ENCODE measurements around the gene SLC7A7.
A peak's percentile ranks its signal among the peaks of the same experiment; 100 is the strongest.
"Not testable (repeated sequence)": the region's sequence is repeated elsewhere in the genome, so short reads cannot be mapped to it uniquely, and the experiment has no call there.

The SLC7A7 gene

DNA sequence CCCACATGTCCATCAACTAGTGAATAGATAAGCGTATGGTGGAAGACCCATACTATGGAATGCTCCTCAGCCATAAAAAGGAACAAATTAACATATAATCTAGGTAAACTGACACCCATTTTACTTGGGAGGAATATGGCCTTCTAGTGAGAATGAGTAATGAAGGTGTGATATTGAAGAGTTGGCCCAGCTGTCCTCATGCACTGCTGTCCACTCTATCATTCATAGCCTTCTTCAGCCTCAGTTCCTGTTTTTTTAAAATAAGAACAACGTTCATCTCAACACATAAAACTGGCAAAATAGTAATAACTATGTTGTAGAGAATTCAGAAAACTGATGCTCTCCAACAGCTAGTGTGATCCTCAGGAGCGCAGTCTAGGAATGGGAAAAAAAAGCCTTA lies 75.2 kb downstream of the SLC7A7 start:
- in situ Hi-C loops (cut with MboI; ENCODE audit: low sequenced_read_pairs, unreplicated experiment): no loop called here
- DNase-seq (ENCODE audit: low spot score): no peak
- TF ChIP-seq, protein P1, sequence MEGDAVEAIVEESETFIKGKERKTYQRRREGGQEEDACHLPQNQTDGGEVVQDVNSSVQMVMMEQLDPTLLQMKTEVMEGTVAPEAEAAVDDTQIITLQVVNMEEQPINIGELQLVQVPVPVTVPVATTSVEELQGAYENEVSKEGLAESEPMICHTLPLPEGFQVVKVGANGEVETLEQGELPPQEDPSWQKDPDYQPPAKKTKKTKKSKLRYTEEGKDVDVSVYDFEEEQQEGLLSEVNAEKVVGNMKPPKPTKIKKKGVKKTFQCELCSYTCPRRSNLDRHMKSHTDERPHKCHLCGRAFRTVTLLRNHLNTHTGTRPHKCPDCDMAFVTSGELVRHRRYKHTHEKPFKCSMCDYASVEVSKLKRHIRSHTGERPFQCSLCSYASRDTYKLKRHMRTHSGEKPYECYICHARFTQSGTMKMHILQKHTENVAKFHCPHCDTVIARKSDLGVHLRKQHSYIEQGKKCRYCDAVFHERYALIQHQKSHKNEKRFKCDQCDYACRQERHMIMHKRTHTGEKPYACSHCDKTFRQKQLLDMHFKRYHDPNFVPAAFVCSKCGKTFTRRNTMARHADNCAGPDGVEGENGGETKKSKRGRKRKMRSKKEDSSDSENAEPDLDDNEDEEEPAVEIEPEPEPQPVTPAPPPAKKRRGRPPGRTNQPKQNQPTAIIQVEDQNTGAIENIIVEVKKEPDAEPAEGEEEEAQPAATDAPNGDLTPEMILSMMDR (IDR thresholded peaks at IDR 0.05; ENCODE audit: borderline replicate concordance, control extremely low read depth, extremely low read depth, insufficient read depth, missing control alignments): no peak

DNA sequence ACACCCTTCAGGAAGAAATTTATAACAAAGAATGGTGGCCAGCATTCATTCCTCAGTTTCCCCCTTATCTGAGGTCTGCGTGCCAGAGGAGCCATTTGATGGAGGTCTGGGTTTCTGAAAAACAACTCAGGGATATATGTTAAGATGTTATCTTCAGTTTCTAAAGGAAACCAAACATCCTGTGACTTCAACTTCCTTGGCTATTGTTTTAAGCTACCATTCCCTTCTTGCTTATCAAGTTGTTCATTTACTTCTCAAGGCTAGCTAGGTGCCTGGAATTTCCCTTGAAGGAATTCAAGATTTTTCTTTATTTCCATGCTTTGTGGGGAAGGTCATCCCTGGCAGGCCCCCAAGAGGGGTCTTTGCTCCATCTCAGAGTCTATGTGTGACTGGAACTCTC lies 75.8 kb downstream of the SLC7A7 start:
- in situ Hi-C loops (cut with MboI; ENCODE audit: low sequenced_read_pairs, unreplicated experiment): no loop called here
- no peak for DNase-seq (ENCODE audit: low spot score)
- TF ChIP-seq, protein P1 (IDR thresholded peaks at IDR 0.05; ENCODE audit: borderline replicate concordance, control extremely low read depth, extremely low read depth, insufficient read depth, missing control alignments): no peak

DNA sequence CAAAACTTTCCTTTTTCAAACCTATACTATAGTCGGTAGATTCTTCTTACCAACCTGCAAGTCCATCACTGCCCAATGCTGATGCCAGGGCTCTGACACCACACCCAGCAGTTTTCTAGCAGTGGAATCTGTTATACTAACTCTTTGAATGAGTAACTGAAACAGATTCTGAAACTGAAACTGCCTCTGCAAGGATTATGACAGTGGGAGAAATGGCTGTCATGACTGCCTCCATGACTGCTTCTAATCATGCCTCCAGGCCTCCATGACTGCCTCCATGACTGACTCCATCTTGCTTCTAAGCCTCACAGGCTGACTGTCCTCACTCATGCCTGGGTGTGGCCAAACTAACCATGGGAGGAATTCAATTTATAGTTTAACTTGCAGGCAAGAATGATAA lies 78.2 kb downstream of the SLC7A7 start:
- DNase-seq (ENCODE audit: low spot score): peak; percentile 78
- TF ChIP-seq, protein P1 (IDR thresholded peaks at IDR 0.05; ENCODE audit: borderline replicate concordance, control extremely low read depth, extremely low read depth, insufficient read depth, missing control alignments): no peak
- in situ Hi-C loops (cut with MboI; ENCODE audit: low sequenced_read_pairs, unreplicated experiment): no loop called here

DNA sequence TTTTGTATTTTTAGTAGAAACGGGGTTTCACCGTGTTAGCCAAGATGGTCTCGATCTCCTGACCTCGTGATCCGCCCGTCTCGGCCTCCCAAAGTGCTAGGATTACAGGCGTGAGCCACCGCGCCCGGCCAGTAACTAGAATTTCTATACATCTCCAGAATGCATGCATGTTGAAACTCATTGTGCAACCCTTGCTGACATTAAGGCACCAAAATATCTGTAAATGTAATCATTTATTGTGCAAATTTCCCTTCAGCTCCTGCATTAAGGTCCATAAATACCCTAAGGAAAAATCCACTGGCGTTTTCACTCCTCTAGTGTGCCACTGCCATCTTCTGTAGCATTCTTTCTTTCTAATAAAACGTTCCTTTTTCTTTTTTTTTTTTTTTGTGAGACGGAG lies 78.9 kb downstream of the SLC7A7 start:
- in situ Hi-C loops (cut with MboI; ENCODE audit: low sequenced_read_pairs, unreplicated experiment); DNase-seq (ENCODE audit: low spot score): not testable (repeated sequence)

DNA sequence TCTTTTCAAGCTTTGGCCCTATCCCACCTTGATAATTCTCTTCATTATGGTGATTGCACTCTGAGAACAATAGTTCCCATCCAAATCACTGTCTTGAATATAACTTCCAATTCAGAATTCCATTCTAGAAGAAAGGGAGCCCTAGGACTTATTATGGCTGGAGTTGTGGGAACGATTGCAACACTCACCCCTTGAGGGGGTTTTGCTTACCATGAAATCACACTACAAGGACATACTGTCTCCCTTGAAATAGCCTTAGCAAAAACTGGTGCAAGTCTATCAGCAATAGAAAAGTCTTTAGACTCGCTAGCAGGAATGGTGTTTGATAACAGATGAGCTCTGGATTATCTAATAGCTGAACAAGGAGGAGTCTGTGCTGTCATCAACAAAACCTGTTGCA lies 80.1 kb downstream of the SLC7A7 start:
- TF ChIP-seq, protein P1 (IDR thresholded peaks at IDR 0.05; ENCODE audit: borderline replicate concordance, control extremely low read depth, extremely low read depth, insufficient read depth, missing control alignments): no peak
- in situ Hi-C loops (cut with MboI; ENCODE audit: low sequenced_read_pairs, unreplicated experiment): no loop called here
- DNase-seq (ENCODE audit: low spot score): no peak

DNA sequence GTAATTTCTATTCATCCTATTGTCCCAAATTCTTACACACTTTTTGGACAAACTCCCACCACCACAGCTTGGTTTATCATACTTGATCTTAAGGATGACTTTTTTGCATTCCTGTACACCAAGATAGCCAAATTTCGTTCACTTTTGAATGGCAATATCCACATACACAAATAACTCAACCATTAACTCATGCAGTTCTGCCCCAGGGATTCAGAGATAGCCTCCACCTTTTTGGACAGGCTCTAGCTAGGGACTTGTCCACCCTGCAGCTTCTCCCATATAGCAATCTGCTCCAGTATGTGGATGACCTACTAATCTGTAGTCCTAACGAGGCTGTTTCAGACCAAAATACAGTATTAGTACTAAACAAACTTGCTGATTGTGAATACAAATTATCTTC lies 81.4 kb downstream of the SLC7A7 start:
- DNase-seq (ENCODE audit: low spot score): no peak
- in situ Hi-C loops (cut with MboI; ENCODE audit: low sequenced_read_pairs, unreplicated experiment): no loop called here
- TF ChIP-seq, protein P1 (IDR thresholded peaks at IDR 0.05; ENCODE audit: borderline replicate concordance, control extremely low read depth, extremely low read depth, insufficient read depth, missing control alignments): no peak

DNA sequence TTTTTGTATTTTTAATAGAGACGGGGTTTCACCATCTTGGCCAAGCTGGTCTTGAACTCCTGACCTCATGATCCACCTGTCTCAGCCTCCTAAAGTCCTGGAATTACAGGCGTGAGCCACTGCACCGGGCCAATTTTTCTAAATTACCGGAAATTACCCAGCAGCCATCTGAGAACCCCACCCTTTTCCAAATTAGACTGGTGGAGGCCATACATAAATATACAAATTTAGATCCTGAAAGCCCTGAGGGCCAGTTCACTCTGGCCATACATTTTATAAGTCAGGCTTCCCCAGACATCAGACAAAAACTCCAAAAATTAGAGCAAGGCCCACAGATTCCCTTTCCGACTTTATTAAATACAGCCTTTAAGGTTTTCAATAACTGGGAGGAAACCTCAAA lies 83.2 kb downstream of the SLC7A7 start:
- DNase-seq (ENCODE audit: low spot score); in situ Hi-C loops (cut with MboI; ENCODE audit: low sequenced_read_pairs, unreplicated experiment): not testable (repeated sequence)

DNA sequence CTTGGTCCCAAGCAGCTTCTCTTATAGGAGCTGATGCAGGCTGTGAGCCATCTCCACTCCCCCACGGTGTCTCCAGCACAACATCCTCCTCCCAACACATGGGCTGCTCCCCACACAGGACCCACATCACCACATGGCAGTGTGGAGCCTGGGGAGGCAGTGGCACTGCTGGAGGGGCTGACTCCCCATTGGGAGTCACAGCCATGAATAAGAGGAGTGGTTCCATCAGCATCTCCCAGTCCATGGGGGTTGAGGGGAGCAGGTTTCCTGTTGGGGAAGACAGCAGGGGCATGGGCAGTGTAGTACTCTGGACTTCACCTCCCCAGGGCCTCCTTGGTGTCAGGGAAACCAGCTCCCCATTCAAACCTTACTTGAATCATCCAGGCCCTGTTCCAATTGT lies 89.2 kb downstream of the SLC7A7 start:
- TF ChIP-seq, protein P1 (IDR thresholded peaks at IDR 0.05; ENCODE audit: borderline replicate concordance, control extremely low read depth, extremely low read depth, insufficient read depth, missing control alignments): no peak
- in situ Hi-C loops (cut with MboI; ENCODE audit: low sequenced_read_pairs, unreplicated experiment): no loop called here
- DNase-seq (ENCODE audit: low spot score): no peak

DNA sequence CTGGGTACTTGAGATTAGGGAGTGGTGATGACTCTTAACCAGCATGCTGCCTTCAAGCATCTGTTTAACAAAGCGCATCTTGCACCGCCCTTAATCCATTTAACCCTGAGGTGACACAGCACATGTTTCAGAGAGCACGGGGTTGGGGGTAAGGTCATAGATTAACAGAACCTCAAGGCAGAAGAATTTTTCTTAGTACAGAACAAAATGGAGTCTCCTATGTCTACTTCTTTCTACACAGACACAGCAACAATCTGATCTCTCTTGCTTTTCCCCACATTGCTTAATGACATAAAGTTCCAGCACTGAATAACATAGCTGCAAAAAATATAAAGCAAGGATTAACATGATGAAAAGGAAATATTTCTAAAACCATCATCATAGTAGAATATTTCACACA lies 89.9 kb downstream of the SLC7A7 start:
- in situ Hi-C loops (cut with MboI; ENCODE audit: low sequenced_read_pairs, unreplicated experiment); DNase-seq (ENCODE audit: low spot score): not testable (repeated sequence)

DNA sequence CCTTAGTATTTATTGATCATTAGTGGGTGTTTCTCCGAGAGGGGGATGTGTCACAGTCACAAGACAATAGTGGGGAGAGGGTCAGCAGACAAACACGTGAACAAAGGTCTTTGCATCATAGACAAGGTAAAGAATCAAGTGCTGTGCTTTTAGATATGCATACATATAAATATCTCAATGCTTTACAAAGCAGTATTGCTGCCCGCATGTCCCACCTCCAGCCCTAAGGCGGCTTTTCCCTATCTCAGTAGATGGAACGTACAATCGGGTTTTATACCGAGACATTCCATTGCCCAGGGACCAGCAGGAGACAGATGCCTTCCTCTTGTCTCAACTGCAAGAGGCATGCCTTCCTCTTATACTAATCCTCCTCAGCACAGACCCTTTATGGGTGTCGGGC lies 90.4 kb downstream of the SLC7A7 start:
- DNase-seq (ENCODE audit: low spot score); in situ Hi-C loops (cut with MboI; ENCODE audit: low sequenced_read_pairs, unreplicated experiment): not testable (repeated sequence)

All from GM13976 (cell line).